ENCODE measurements around the gene POLA1. TPM values are rescaled to one million over a fixed set of nuclear protein-coding genes. Genes with fewer than 3 reads are reported as not detected.
"Not testable (repeated sequence)": the region's sequence is repeated elsewhere in the genome, so short reads cannot be mapped to it uniquely, and the experiment has no call there.

POLA1 gene
- total RNA-seq, 1 experiment from 2014 or later = 9.0 TPM

- no peak for DNase-seq (ENCODE audit: low spot score)
Observed at GRCh38 chrX:24790166-24790565, 96.4 kb downstream of the POLA1 start.

- DNase-seq (ENCODE audit: low spot score) = no peak
Observed at GRCh38 chrX:24796204-24796603, 102.5 kb downstream of the POLA1 start.

GRCh38 chrX:24799078-24799477 is 105.4 kb downstream of the POLA1 start:
- no peak for DNase-seq (ENCODE audit: low spot score)

- no peak for DNase-seq (ENCODE audit: low spot score)
Observed at GRCh38 chrX:24799565-24799964, 105.8 kb downstream of the POLA1 start.

GRCh38 chrX:24805201-24805600 is 111.5 kb downstream of the POLA1 start:
- no peak for DNase-seq (ENCODE audit: low spot score)

GRCh38 chrX:24819807-24820206 is 126.1 kb downstream of the POLA1 start:
- DNase-seq (ENCODE audit: low spot score) = not testable (repeated sequence)

- no peak for DNase-seq (ENCODE audit: low spot score)
Observed at GRCh38 chrX:24828147-24828546, 134.4 kb downstream of the POLA1 start.

GRCh38 chrX:24828600-24828999 is 134.9 kb downstream of the POLA1 start:
- DNase-seq (ENCODE audit: low spot score) = no peak

GRCh38 chrX:24833695-24834094 is 140.0 kb downstream of the POLA1 start:
- DNase-seq (ENCODE audit: low spot score) = no peak

GRCh38 chrX:24837966-24838365 is 144.2 kb downstream of the POLA1 start:
- no peak for DNase-seq (ENCODE audit: low spot score)

- peak; percentile 16 for DNase-seq (ENCODE audit: low spot score)
Observed at GRCh38 chrX:24838629-24839028, 144.9 kb downstream of the POLA1 start.

GRCh38 chrX:24839331-24839730 is 145.6 kb downstream of the POLA1 start:
- DNase-seq (ENCODE audit: low spot score) = no peak

GRCh38 chrX:24842486-24842885 is 148.8 kb downstream of the POLA1 start:
- no peak for DNase-seq (ENCODE audit: low spot score)

- DNase-seq (ENCODE audit: low spot score) = no peak
Observed at GRCh38 chrX:24846550-24847150, 152.9 kb downstream of the POLA1 start.

GRCh38 chrX:24851289-24851688 is 157.6 kb downstream of the POLA1 start:
- no peak for DNase-seq (ENCODE audit: low spot score)

GRCh38 chrX:24851780-24852179 is 158.1 kb downstream of the POLA1 start:
- DNase-seq (ENCODE audit: low spot score) = no peak

- no peak for DNase-seq (ENCODE audit: low spot score)
Observed at GRCh38 chrX:24858004-24858746, 164.5 kb downstream of the POLA1 start.

- DNase-seq (ENCODE audit: low spot score) = no peak
Observed at GRCh38 chrX:24859211-24859841, 165.6 kb downstream of the POLA1 start.

- DNase-seq (ENCODE audit: low spot score) = no peak
Observed at GRCh38 chrX:24860140-24860539, 166.4 kb downstream of the POLA1 start.

- DNase-seq (ENCODE audit: low spot score) = no peak
Observed at GRCh38 chrX:24862343-24862742, 168.6 kb downstream of the POLA1 start.

- not testable (repeated sequence) for DNase-seq (ENCODE audit: low spot score)
Observed at GRCh38 chrX:24863779-24864178, 170.1 kb downstream of the POLA1 start.

GRCh38 chrX:24870143-24870542 is 176.4 kb downstream of the POLA1 start:
- DNase-seq (ENCODE audit: low spot score) = no peak

All from HT-29 (cell line).